HEK293 (cell line): Measurements from ENCODE around the gene RPN2.

Source experiments
- CTCF ChIA-PET: fragments of 350-600 bp; formaldehyde crosslinking; extraction: SDS; loops from one replicate; lab custom pipeline; 2021; ENCODE audit warnings: antibody characterized with exemption; lab: Yijun Ruan, JAX
- POLR2A ChIA-PET: fragments of 300-600 bp; formaldehyde crosslinking; extraction: SDS; loops from one replicate; lab custom pipeline; 2020; ENCODE audit warnings: antibody characterized with exemption, inconsistent platforms; lab: Yijun Ruan, JAX
- H3K27ac ChIP-seq: fragments of 200-500 bp; sonication (Bioruptor generic); 2 replicates; pipeline ENCODE4 v1.5.1; 2014; ENCODE audit warnings: low read depth, low read length, control low read depth, inconsistent platforms; ENCODE audit errors: extremely low read depth
- H3K36me3 ChIP-seq, 2 experiments: fragments of 200-500 bp in 1 of 2; sonication (Bioruptor generic) in 1 of 2; 1 replicate in 1 of 2; 2 replicates in 1 of 2; pipeline ENCODE4 v1.5.1; 2014 to 2017; ENCODE audit warnings: inconsistent platforms in 2 of 2, low read length in 2 of 2; ENCODE audit not compliant: control insufficient read depth in 2 of 2, insufficient read depth in 1 of 2
- H3K4me1 ChIP-seq: fragments of 200-500 bp; sonication (Bioruptor generic); 2 replicates; pipeline ENCODE4 v1.5.1; 2014; ENCODE audit warnings: mild to moderate bottlenecking, low read length, inconsistent platforms; ENCODE audit not compliant: control insufficient read depth, insufficient read depth
- H3K4me3 ChIP-seq: 2 replicates; pipeline ENCODE4 v1.5.1; 2011; ENCODE audit warnings: low read depth, mild to moderate bottlenecking, control low read depth, low read length, moderate library complexity
- H3K9me3 ChIP-seq: fragments of 200-500 bp; sonication (Bioruptor generic); 2 replicates; pipeline ENCODE4 v1.5.1; 2014; ENCODE audit warnings: low read depth, low read length, inconsistent platforms; ENCODE audit not compliant: control insufficient read depth, insufficient read depth
- HOXA7 ChIP-seq: sonication (generic); formaldehyde crosslinking; IDR thresholded peaks from 2 replicates; pipeline ENCODE4 v1.8.1; 2022; ENCODE audit warnings: missing genetic modification reagents, borderline replicate concordance
- KLF9 ChIP-seq: fragments of 450-650 bp; formaldehyde crosslinking; IDR thresholded peaks from 2 replicates; pipeline ENCODE4 v1.5.1; 2016; ENCODE audit warnings: missing biosample characterization, missing genetic modification characterization, low read depth
- SCRT1 ChIP-seq: fragments of 450-650 bp; formaldehyde crosslinking; IDR thresholded peaks from 2 replicates; pipeline ENCODE4 v1.5.1; 2016; ENCODE audit warnings: missing biosample characterization, missing genetic modification characterization, borderline replicate concordance
- SP3 ChIP-seq: fragments of 450-650 bp; formaldehyde crosslinking; IDR thresholded peaks from 2 replicates; pipeline ENCODE4 v1.5.1; 2016; ENCODE audit warnings: missing biosample characterization, missing genetic modification characterization
- ZBTB21 ChIP-seq: fragments of 450-650 bp; formaldehyde crosslinking; IDR thresholded peaks from 2 replicates; pipeline ENCODE4 v1.5.1; 2017; ENCODE audit warnings: missing biosample characterization, missing genetic modification characterization
- ZBTB7A ChIP-seq: fragments of 450-650 bp; formaldehyde crosslinking; IDR thresholded peaks from 2 replicates; pipeline ENCODE4 v1.5.1; 2016; ENCODE audit warnings: low read depth, missing biosample characterization, missing genetic modification characterization
- ZNF132 ChIP-seq: fragments of 450-650 bp; formaldehyde crosslinking; IDR thresholded peaks from 2 replicates; pipeline ENCODE4 v1.5.1; 2017; ENCODE audit warnings: missing biosample characterization, missing genetic modification characterization, borderline replicate concordance
- ZNF133 ChIP-seq: fragments of 450-650 bp; formaldehyde crosslinking; IDR thresholded peaks from 2 replicates; pipeline ENCODE4 v1.5.1; 2016; ENCODE audit warnings: missing biosample characterization, missing genetic modification characterization
- ZNF146 ChIP-seq: fragments of 450-650 bp; formaldehyde crosslinking; IDR thresholded peaks from 2 replicates; pipeline ENCODE4 v1.5.1; 2016; ENCODE audit warnings: missing biosample characterization, missing genetic modification characterization
- ZNF37A ChIP-seq: fragments of 450-650 bp; IDR thresholded peaks from 2 replicates; pipeline ENCODE4 v1.5.1; 2018; ENCODE audit warnings: missing biosample characterization, missing genetic modification characterization
- ZNF558 ChIP-seq: fragments of 450-650 bp; formaldehyde crosslinking; IDR thresholded peaks from 2 replicates; pipeline ENCODE4 v1.5.1; 2016; ENCODE audit warnings: missing biosample characterization, missing genetic modification characterization
- ZNF561 ChIP-seq: fragments of 450-650 bp; IDR thresholded peaks from 2 replicates; pipeline ENCODE4 v1.5.1; 2018; ENCODE audit warnings: missing biosample characterization, missing genetic modification characterization, borderline replicate concordance
- ZNF623 ChIP-seq: fragments of 450-650 bp; formaldehyde crosslinking; IDR thresholded peaks from 2 replicates; pipeline ENCODE4 v1.5.1; 2016; ENCODE audit warnings: missing biosample characterization, missing genetic modification characterization
- ZNF707 ChIP-seq: fragments of 450-650 bp; formaldehyde crosslinking; IDR thresholded peaks from 2 replicates; pipeline ENCODE4 v1.5.1; 2016; ENCODE audit warnings: missing biosample characterization, missing genetic modification characterization
- ZNF76 ChIP-seq: fragments of 450-650 bp; formaldehyde crosslinking; IDR thresholded peaks from 2 replicates; pipeline ENCODE4; 2016; ENCODE audit warnings: low read depth, missing biosample characterization, missing genetic modification characterization, borderline replicate concordance
- ZNF768 ChIP-seq: fragments of 450-650 bp; formaldehyde crosslinking; IDR thresholded peaks from 2 replicates; pipeline ENCODE4 v1.5.1; 2018; ENCODE audit warnings: missing biosample characterization, mild to moderate bottlenecking, missing genetic modification characterization
- ZNF777 ChIP-seq: fragments of 450-650 bp; formaldehyde crosslinking; IDR thresholded peaks from 2 replicates; pipeline ENCODE4 v1.5.1; 2017; ENCODE audit warnings: missing biosample characterization, missing genetic modification characterization, borderline replicate concordance
- TF ChIP-seq, protein P1 (sequence below): fragments of 450-650 bp; formaldehyde crosslinking; IDR thresholded peaks from 2 replicates; pipeline ENCODE4 v1.5.1; 2016; ENCODE audit warnings: missing biosample characterization, missing genetic modification characterization
- TF ChIP-seq, protein P2 (sequence below): fragments of 450-650 bp; formaldehyde crosslinking; IDR thresholded peaks from 2 replicates; pipeline ENCODE4 v1.5.1; 2016; ENCODE audit warnings: missing biosample characterization, missing genetic modification characterization, borderline replicate concordance
- TF ChIP-seq, protein P3 (sequence below): fragments of 450-650 bp; formaldehyde crosslinking; conservative IDR thresholded peaks from 2 replicates; pipeline ENCODE4 v1.5.1; 2016; ENCODE audit warnings: low read depth, missing biosample characterization, missing genetic modification characterization
- TF ChIP-seq, protein P4 (sequence below): fragments of 450-650 bp; formaldehyde crosslinking; IDR thresholded peaks from 2 replicates; pipeline ENCODE4; 2016; ENCODE audit warnings: missing biosample characterization, missing genetic modification characterization

The RPN2 gene

DNA sequence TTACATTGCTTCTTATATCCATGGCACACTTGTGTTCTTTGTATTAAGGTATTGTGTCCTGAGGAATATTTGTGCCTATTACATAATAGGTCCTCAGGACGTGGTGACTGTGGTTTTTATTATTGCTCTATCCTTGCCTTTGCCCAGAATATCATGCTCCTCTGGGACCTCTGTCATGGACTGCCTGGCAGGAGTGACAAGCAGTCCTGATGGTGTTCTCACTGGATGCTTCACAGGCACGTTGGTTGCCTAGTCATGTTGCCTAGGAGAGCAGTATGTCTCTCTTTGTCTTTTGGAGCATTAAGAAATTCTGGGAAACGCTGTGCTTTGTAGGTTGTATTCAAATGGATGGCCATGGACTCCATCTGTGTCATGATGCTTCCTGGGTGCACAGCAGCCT, 24.9 kb downstream of the RPN2 start:
- H3K9me3 ChIP-seq, result no peaks in the 10 kb centered on the region
- H3K36me3 ChIP-seq, result peaks cover 51 to 87% of the 10 kb centered on the region in 2 experiments
- ChIA-PET CTCF (interaction anchor here (1.5 to 7.0 kb wide), 3 partner anchors 8 to 330 kb away, joined by 4 to 65 read pairs (median 14); no protein-coding TSS in a partner anchor), POLR2A (no interaction called here)
- H3K27ac ChIP-seq, result no peak overlapping the region
- H3K4me3 ChIP-seq, result no peak overlapping the region
- H3K4me1 ChIP-seq, result no peaks in the 10 kb centered on the region
- TF ChIP-seq SCRT1 (tag by site-specific recombination), result no peak

DNA sequence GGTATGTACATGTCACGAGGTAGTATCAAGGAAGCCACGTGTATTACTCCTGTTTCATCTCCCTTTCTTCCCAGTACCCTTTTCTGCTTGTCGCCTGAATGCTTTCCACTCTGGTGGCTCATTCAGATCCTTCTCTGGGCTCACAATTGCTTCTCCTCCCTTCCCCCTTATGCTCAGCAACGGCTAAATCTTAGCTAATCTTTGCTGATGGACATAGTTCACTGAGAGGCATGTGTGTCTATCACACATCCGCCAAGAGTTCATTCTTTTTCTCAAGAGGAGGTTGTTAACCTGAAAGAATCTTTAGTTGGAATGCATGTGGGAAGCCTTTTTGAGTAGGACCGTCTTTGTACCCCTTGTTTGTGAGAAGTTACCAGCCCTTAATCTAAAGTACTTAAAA, 26.0 kb downstream of the RPN2 start:
- Histone ChIP-seq H3K36me3 (peaks cover 53 to 92% of the 10 kb centered on the region in 2 experiments), H3K27ac (no peak overlapping the region), H3K4me1 (no peaks in the 10 kb centered on the region), H3K4me3 (no peak overlapping the region), H3K9me3 (no peaks in the 10 kb centered on the region)
- CTCF ChIA-PET, result interaction anchor here (1.5 to 7.0 kb wide), 3 partner anchors 10 to 329 kb away, joined by 4 to 65 read pairs (median 14); no protein-coding TSS in a partner anchor
- POLR2A ChIA-PET, result no interaction called here
- TF ChIP-seq ZNF76 (tag by site-specific recombination) (no peak), ZBTB21 (tag by site-specific recombination) (no peak), KLF9 (tag by site-specific recombination) (no peak), ZNF133 (tag by site-specific recombination) (no peak)

DNA sequence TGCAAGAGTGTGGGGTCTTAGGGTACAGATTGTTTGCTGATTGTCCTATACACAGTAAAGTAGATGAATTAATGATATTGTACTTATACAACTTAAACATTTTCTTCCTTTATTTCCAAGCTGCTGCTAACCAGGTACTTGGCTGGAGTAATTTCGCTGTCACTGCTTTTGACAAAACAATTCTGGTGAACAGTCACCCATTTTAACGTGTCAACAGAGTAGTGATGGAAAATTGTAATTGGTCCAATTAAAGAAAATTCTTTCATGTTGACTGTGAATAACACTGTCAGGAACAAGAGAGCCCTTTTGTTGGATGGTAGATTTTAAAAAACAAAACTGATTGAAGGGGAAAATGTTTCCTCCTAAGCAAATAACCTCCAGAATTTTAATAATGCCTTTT, 26.7 kb downstream of the RPN2 start:
- H3K4me3 ChIP-seq, result no peak overlapping the region
- H3K9me3 ChIP-seq, result no peaks in the 10 kb centered on the region
- POLR2A ChIA-PET, result no interaction called here
- H3K27ac ChIP-seq, result no peak overlapping the region
- peaks cover 58 to 86% of the 10 kb centered on the region in 2 experiments for H3K36me3 ChIP-seq
- H3K4me1 ChIP-seq, result no peaks in the 10 kb centered on the region
- CTCF ChIA-PET, result interaction anchor here (1.5 to 7.0 kb wide), 3 partner anchors 10 to 329 kb away, joined by 4 to 65 read pairs (median 14); no protein-coding TSS in a partner anchor
- TF ChIP-seq ZNF623 (tag by site-specific recombination) (no peak), ZNF707 (tag by site-specific recombination) (no peak), ZNF37A (tag by site-specific recombination) (no peak), ZNF558 (tag by site-specific recombination) (no peak), ZNF132 (tag by site-specific recombination) (no peak), ZBTB7A (tag by site-specific recombination) (no peak), ZNF146 (tag by site-specific recombination) (no peak), SP3 (tag by site-specific recombination) (no peak), ZNF561 (tag by site-specific recombination) (no peak), ZNF768 (tag by site-specific recombination) (no peak), HOXA7 (CRISPR knock-in tag) (no peak), ZNF777 (tag by site-specific recombination) (no peak)
- TF ChIP-seq, protein P1, sequence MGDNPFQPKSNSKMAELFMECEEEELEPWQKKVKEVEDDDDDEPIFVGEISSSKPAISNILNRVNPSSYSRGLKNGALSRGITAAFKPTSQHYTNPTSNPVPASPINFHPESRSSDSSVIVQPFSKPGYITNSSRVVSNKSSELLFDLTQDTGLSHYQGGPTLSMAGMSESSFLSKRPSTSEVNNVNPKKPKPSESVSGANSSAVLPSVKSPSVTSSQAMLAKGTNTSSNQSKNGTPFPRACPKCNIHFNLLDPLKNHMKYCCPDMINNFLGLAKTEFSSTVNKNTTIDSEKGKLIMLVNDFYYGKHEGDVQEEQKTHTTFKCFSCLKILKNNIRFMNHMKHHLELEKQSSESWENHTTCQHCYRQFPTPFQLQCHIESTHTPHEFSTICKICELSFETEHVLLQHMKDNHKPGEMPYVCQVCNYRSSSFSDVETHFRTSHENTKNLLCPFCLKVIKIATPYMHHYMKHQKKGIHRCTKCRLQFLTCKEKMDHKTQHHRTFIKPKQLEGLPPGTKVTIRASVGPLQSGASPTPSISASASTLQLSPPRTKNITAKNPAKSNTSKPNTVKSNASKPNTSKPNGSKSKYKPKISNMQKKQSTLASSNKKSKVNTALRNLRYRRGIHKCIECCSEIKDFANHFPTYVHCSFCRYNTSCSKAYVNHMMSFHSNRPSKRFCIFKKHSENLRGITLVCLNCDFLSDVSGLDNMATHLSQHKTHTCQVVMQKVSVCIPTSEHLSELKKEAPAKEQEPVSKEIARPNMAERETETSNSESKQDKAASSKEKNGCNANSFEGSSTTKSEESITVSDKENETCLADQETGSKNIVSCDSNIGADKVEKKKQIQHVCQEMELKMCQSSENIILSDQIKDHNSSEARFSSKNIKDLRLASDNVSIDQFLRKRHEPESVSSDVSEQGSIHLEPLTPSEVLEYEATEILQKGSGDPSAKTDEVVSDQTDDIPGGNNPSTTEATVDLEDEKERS (tag by site-specific recombination), result no peak
- TF ChIP-seq, protein P2, sequence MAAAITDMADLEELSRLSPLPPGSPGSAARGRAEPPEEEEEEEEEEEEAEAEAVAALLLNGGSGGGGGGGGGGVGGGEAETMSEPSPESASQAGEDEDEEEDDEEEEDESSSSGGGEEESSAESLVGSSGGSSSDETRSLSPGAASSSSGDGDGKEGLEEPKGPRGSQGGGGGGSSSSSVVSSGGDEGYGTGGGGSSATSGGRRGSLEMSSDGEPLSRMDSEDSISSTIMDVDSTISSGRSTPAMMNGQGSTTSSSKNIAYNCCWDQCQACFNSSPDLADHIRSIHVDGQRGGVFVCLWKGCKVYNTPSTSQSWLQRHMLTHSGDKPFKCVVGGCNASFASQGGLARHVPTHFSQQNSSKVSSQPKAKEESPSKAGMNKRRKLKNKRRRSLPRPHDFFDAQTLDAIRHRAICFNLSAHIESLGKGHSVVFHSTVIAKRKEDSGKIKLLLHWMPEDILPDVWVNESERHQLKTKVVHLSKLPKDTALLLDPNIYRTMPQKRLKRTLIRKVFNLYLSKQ (tag by site-specific recombination), result no peak
- TF ChIP-seq, protein P3, sequence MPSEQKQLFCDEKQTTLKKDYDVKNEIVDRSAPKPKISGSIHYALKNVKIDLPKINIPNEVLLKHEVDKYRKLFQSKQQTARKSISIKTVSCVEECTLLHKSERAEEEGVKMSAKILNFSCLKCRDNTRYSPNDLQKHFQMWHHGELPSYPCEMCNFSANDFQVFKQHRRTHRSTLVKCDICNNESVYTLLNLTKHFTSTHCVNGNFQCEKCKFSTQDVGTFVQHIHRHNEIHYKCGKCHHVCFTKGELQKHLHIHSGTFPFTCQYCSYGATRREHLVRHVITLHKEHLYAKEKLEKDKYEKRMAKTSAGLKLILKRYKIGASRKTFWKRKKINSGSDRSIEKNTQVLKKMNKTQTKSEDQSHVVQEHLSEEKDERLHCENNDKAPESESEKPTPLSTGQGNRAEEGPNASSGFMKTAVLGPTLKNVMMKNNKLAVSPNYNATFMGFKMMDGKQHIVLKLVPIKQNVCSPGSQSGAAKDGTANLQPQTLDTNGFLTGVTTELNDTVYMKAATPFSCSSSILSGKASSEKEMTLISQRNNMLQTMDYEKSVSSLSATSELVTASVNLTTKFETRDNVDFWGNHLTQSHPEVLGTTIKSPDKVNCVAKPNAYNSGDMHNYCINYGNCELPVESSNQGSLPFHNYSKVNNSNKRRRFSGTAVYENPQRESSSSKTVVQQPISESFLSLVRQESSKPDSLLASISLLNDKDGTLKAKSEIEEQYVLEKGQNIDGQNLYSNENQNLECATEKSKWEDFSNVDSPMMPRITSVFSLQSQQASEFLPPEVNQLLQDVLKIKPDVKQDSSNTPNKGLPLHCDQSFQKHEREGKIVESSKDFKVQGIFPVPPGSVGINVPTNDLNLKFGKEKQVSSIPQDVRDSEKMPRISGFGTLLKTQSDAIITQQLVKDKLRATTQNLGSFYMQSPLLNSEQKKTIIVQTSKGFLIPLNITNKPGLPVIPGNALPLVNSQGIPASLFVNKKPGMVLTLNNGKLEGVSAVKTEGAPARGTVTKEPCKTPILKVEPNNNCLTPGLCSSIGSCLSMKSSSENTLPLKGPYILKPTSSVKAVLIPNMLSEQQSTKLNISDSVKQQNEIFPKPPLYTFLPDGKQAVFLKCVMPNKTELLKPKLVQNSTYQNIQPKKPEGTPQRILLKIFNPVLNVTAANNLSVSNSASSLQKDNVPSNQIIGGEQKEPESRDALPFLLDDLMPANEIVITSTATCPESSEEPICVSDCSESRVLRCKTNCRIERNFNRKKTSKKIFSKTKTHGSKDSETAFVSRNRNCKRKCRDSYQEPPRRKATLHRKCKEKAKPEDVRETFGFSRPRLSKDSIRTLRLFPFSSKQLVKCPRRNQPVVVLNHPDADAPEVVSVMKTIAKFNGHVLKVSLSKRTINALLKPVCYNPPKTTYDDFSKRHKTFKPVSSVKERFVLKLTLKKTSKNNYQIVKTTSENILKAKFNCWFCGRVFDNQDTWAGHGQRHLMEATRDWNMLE (tag by site-specific recombination), result no peak
- TF ChIP-seq, protein P4, sequence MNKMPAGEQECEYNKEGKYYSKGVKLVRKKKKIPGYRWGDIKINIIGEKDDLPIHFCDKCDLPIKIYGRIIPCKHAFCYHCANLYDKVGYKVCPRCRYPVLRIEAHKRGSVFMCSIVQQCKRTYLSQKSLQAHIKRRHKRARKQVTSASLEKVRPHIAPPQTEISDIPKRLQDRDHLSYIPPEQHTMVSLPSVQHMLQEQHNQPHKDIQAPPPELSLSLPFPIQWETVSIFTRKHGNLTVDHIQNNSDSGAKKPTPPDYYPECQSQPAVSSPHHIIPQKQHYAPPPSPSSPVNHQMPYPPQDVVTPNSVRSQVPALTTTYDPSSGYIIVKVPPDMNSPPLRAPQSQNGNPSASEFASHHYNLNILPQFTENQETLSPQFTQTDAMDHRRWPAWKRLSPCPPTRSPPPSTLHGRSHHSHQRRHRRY, result no peak
